OCI-LY3 (cell line): ENCODE measurements around the gene ERC2.

Source experiments
- CTCF ChIP-seq: fragments of 200-600, 300-600 bp; sonication (generic); IDR thresholded peaks from 2 replicates; pipeline ENCODE4 v1.5.1; 2014; ENCODE audit warnings: antibody characterized with exemption, low read length, low read depth
- EZH2phosphoT487 ChIP-seq: fragments of 200-600 bp; shearing (Covaris generic); IDR thresholded peaks from 2 replicates; pipeline ENCODE4 v1.6.1; 2018; ENCODE audit warnings: antibody characterized with exemption, mixed run types, low read depth

- TF ChIP-seq CTCF (no peak), EZH2phosphoT487 (no peak)
Measured at GRCh38 chr3:56277236-56277635, 191.0 kb downstream of the ERC2 start.
